NCI-H1694 (cell line): ENCODE results near the gene UFSP1.
A peak's percentile ranks its signal among the peaks of the same experiment; 100 is the strongest.

Source experiments
- DNase-seq: peaks from one replicate; lab custom pipeline; 2025; lab: John Stamatoyannopoulos, UW

UFSP1 gene

GRCh38 chr7:100882201-100882600 lies 7.3 kb downstream of the UFSP1 start:
- DNase-seq, result no peak

- DNase-seq, result no peak
These were observed 8.4 kb downstream of the UFSP1 start for GRCh38 chr7:100881136-100881535.

GRCh38 chr7:100880645-100881044 lies 8.9 kb downstream of the UFSP1 start:
- no peak for DNase-seq

GRCh38 chr7:100879685-100880261 lies 9.7 kb downstream of the UFSP1 start:
- peak; percentile 40 for DNase-seq

- DNase-seq, result no peak
These were observed 10.8 kb downstream of the UFSP1 start for GRCh38 chr7:100878685-100879084.

GRCh38 chr7:100878013-100878412 lies 11.5 kb downstream of the UFSP1 start:
- no peak for DNase-seq

GRCh38 chr7:100875356-100875751 lies 14.2 kb downstream of the UFSP1 start:
- no peak for DNase-seq

- peak; percentile 97 for DNase-seq
These were observed 14.7 kb downstream of the UFSP1 start, which contains the start of gene SRRT for GRCh38 chr7:100874577-100875355. SRRT (plus strand) TSS chr7:100875103; CDS start chr7:100875591, 488 bp downstream.

- no peak for DNase-seq
These were observed 15.3 kb downstream of the UFSP1 start for GRCh38 chr7:100874300-100874576.

- DNase-seq, result no peak
These were observed 15.8 kb downstream of the UFSP1 start for GRCh38 chr7:100873599-100874299.

GRCh38 chr7:100867776-100868485 lies 21.6 kb downstream of the UFSP1 start:
- DNase-seq, result no peak

- no peak for DNase-seq
These were observed 22.3 kb downstream of the UFSP1 start, which contains the start of gene TRIP6 for GRCh38 chr7:100867040-100867775. TRIP6 (plus strand) TSS chr7:100867387; CDS start chr7:100867498, 111 bp downstream.

- no peak for DNase-seq
These were observed 22.8 kb downstream of the UFSP1 start for GRCh38 chr7:100866729-100867039.

- DNase-seq, result peak; percentile 51
These were observed 23.4 kb downstream of the UFSP1 start for GRCh38 chr7:100865938-100866728.

- DNase-seq, result no peak
These were observed 24.1 kb downstream of the UFSP1 start for GRCh38 chr7:100865372-100865911.

GRCh38 chr7:100864263-100864845 lies 25.2 kb downstream of the UFSP1 start:
- DNase-seq, result no peak

GRCh38 chr7:100863406-100863950 lies 26.0 kb downstream of the UFSP1 start:
- no peak for DNase-seq

- DNase-seq, result no peak
These were observed 27.9 kb downstream of the UFSP1 start for GRCh38 chr7:100861616-100861985.

- DNase-seq, result no peak
These were observed 28.6 kb downstream of the UFSP1 start for GRCh38 chr7:100860702-100861615.
